Liver (tissue), 3 donors: ENCODE results near the gene SKI.

Experiments
- RAD21 ChIP-seq, 2 donors: IDR thresholded peaks; 2 replicates each; pipeline ENCODE4 v1.6.1; 2016; ENCODE audit warnings: antibody characterized with exemption in 2 of 2, mild to moderate bottlenecking in 2 of 2
- TF ChIP-seq, protein P1 (sequence below): IDR thresholded peaks from 2 replicates; pipeline ENCODE4 v1.6.1; 2016; ENCODE audit warnings: antibody characterized with exemption, mild to moderate bottlenecking
- TF ChIP-seq, protein P2 (sequence below): fragments of 150-350 bp; IDR thresholded peaks from 2 replicates; pipeline ENCODE4 v1.5.1; 2017; ENCODE audit warnings: improper control_type of control experiment, low read depth, low read length; ENCODE audit not compliant: missing input control
- donor health status: healthy.
- donor health status: healthy.

DNA sequence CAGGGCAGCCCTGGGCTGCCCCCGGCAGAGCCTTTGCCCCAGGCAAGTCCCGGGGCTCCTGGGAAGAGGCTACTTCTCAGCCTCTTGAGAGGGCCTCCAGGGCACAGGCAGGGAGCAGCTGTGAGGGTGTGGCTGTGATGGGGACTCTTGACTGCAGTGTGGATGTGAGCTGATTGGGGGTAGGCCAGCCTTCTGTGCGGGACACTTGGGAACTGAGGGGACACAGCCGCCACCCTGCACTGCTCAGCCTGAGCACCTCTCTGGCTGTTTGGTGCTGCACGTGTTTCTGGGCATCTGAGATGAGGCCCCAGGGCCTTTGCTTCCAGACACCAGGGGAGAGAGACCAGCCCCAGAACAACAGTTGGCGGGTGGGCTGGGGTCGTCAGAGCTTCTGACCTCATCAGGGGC, 62.1 kb downstream of the SKI start:
- TF ChIP-seq, protein P1, sequence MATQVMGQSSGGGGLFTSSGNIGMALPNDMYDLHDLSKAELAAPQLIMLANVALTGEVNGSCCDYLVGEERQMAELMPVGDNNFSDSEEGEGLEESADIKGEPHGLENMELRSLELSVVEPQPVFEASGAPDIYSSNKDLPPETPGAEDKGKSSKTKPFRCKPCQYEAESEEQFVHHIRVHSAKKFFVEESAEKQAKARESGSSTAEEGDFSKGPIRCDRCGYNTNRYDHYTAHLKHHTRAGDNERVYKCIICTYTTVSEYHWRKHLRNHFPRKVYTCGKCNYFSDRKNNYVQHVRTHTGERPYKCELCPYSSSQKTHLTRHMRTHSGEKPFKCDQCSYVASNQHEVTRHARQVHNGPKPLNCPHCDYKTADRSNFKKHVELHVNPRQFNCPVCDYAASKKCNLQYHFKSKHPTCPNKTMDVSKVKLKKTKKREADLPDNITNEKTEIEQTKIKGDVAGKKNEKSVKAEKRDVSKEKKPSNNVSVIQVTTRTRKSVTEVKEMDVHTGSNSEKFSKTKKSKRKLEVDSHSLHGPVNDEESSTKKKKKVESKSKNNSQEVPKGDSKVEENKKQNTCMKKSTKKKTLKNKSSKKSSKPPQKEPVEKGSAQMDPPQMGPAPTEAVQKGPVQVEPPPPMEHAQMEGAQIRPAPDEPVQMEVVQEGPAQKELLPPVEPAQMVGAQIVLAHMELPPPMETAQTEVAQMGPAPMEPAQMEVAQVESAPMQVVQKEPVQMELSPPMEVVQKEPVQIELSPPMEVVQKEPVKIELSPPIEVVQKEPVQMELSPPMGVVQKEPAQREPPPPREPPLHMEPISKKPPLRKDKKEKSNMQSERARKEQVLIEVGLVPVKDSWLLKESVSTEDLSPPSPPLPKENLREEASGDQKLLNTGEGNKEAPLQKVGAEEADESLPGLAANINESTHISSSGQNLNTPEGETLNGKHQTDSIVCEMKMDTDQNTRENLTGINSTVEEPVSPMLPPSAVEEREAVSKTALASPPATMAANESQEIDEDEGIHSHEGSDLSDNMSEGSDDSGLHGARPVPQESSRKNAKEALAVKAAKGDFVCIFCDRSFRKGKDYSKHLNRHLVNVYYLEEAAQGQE: no peak
- TF ChIP-seq RAD21 (IDR thresholded peaks at IDR 0.05): no peak
- TF ChIP-seq, protein P2, sequence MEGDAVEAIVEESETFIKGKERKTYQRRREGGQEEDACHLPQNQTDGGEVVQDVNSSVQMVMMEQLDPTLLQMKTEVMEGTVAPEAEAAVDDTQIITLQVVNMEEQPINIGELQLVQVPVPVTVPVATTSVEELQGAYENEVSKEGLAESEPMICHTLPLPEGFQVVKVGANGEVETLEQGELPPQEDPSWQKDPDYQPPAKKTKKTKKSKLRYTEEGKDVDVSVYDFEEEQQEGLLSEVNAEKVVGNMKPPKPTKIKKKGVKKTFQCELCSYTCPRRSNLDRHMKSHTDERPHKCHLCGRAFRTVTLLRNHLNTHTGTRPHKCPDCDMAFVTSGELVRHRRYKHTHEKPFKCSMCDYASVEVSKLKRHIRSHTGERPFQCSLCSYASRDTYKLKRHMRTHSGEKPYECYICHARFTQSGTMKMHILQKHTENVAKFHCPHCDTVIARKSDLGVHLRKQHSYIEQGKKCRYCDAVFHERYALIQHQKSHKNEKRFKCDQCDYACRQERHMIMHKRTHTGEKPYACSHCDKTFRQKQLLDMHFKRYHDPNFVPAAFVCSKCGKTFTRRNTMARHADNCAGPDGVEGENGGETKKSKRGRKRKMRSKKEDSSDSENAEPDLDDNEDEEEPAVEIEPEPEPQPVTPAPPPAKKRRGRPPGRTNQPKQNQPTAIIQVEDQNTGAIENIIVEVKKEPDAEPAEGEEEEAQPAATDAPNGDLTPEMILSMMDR: no peak
